Amniotic stem cell (primary cell): Measurements from ENCODE around the gene TBCEL.
"Not testable (repeated sequence)": the region's sequence is repeated elsewhere in the genome, so short reads cannot be mapped to it uniquely, and the experiment has no call there.

Source experiments
- DNase-seq: peaks from one replicate; lab custom pipeline; 2025; lab: John Stamatoyannopoulos, UW

The TBCEL gene

GRCh38 chr11:121023848-121024751 lies at the start of gene TBCEL:
Gene TBCEL (plus strand): TSS chr11:121024102. CDS start chr11:121045691, 21,589 bp downstream.
- peak; percentile 26 for DNase-seq

- DNase-seq = no peak
Observed at GRCh38 chr11:120974466-120974865, 49.4 kb upstream of the TBCEL start.

- no peak for DNase-seq
Observed at GRCh38 chr11:120974965-120975364, 48.9 kb upstream of the TBCEL start.

GRCh38 chr11:120977266-120978137 lies 46.4 kb upstream of the TBCEL start:
- DNase-seq = no peak

- no peak for DNase-seq
Observed at GRCh38 chr11:120978701-120979100, 45.2 kb upstream of the TBCEL start.

- no peak for DNase-seq
Observed at GRCh38 chr11:120985718-120986569, 38.0 kb upstream of the TBCEL start.

- DNase-seq = no peak
Observed at GRCh38 chr11:120988603-120989002, 35.3 kb upstream of the TBCEL start.

- DNase-seq = no peak
Observed at GRCh38 chr11:120991830-120992686, 31.8 kb upstream of the TBCEL start.

GRCh38 chr11:120994091-120994859 lies 29.6 kb upstream of the TBCEL start:
- no peak for DNase-seq

- DNase-seq = no peak
Observed at GRCh38 chr11:120995184-120995583, 28.7 kb upstream of the TBCEL start.

GRCh38 chr11:120996973-120997372 lies 26.9 kb upstream of the TBCEL start:
- no peak for DNase-seq

- DNase-seq = no peak
Observed at GRCh38 chr11:120998581-120998980, 25.3 kb upstream of the TBCEL start.

GRCh38 chr11:121004206-121004840 lies 19.6 kb upstream of the TBCEL start:
- DNase-seq = no peak

GRCh38 chr11:121006922-121007321 lies 17.0 kb upstream of the TBCEL start:
- no peak for DNase-seq

GRCh38 chr11:121008551-121008950 lies 15.4 kb upstream of the TBCEL start:
- DNase-seq = no peak

GRCh38 chr11:121012091-121012490 lies 11.8 kb upstream of the TBCEL start:
- no peak for DNase-seq

GRCh38 chr11:121018746-121019145 lies 5.2 kb upstream of the TBCEL start:
- DNase-seq = no peak

GRCh38 chr11:121021718-121022117 lies 2.2 kb upstream of the TBCEL start:
- DNase-seq = not testable (repeated sequence)

GRCh38 chr11:121024989-121025388 lies 1.1 kb downstream of the TBCEL start:
- no peak for DNase-seq

- DNase-seq = no peak
Observed at GRCh38 chr11:121029153-121029552, 5.3 kb downstream of the TBCEL start.
